Left lung (tissue), 10 donors: ENCODE results near the gene BIRC7. TPM values are rescaled to one million over a fixed set of nuclear protein-coding genes. Genes with fewer than 3 reads are reported as not detected.

Experiments
- ATAC-seq: fragments of 200-7000 bp; cut with Tn5 transposase; one replicate; pipeline ENCODE4 v1.9.1; 2020; ENCODE audit warnings: moderate library complexity
- DNase-seq, 4 donors: peaks; one replicate each; pipeline ENCODE4 v3.0.0-alpha.2; 2013 to 2020
- H3K27ac ChIP-seq, 2 donors: fragments of 200-600 bp; sonication (generic) in 1 of 2; one replicate each; pipeline versions ENCODE4 v1.5.0 to v1.8.0; 2020 to 2021
- H3K27me3 ChIP-seq, 2 donors: fragments of 200-600 bp; sonication (generic) in 1 of 2; one replicate each; pipeline versions ENCODE4 v1.5.0 to v1.8.0; 2020 to 2021
- H3K36me3 ChIP-seq, 2 donors: fragments of 200-600 bp; sonication (generic) in 1 of 2; one replicate each; pipeline versions ENCODE4 v1.5.0 to v1.8.0; 2020 to 2021
- H3K4me1 ChIP-seq, 2 donors: fragments of 200-600 bp; one replicate each; pipeline ENCODE4 v1.8.0; 2021
- H3K4me3 ChIP-seq, 2 donors: fragments of 200-600 bp; sonication (generic) in 1 of 2; one replicate each; pipeline versions ENCODE4 v1.5.0 to v1.8.0; 2020 to 2021; ENCODE audit warnings: mild to moderate bottlenecking in 1 of 2
- H3K9me3 ChIP-seq, 2 donors: fragments of 200-600 bp; sonication (generic) in 1 of 2; one replicate each; pipeline versions ENCODE4 v1.5.0 to v1.8.0; 2020 to 2021
- intact Hi-C, 2 donors: fragments of 100-400 bp; cut with DNase I; formaldehyde crosslinking; loops; one replicate each; pipeline versions ENCODE4 v1.11.2 to v1.14.2; 2022
- polyA plus RNA-seq, 6 donors: library from polyadenylated mRNA; unstranded; fragments of 120-200 nt; gene quantifications; one replicate each; pipeline ENCODE4 v1.2.1, GENCODE V29; 2013; ENCODE audit not compliant: insufficient read length in 6 of 6
- total RNA-seq, 2 donors: library from RNA; stranded (reverse); fragmentation: NEBNext Ultra II Directional; extraction: Animal tissue kit (Norgen Biotek cat#: 25700); gene quantifications; one replicate each; pipeline ENCODE4 v1.2.1, GENCODE V29; 2021
- TF ChIP-seq, protein P1 (sequence below), 2 donors: fragments of 200-600 bp; sonication (generic) in 1 of 2; IDR thresholded peaks; one replicate each; pipeline versions ENCODE4 v1.5.0 to v1.8.0; 2021; ENCODE audit warnings: antibody characterized with exemption in 2 of 2
- donor health status: DM: no; HTN: yes; CAD: no.
- donor health status: DM: no; HTN: no; CAD: no.

The BIRC7 gene
- total and polyA plus RNA-seq, 8 donors, result 0.24 to 0.64 (median 0.42) TPM; not detected in 4

DNA sequence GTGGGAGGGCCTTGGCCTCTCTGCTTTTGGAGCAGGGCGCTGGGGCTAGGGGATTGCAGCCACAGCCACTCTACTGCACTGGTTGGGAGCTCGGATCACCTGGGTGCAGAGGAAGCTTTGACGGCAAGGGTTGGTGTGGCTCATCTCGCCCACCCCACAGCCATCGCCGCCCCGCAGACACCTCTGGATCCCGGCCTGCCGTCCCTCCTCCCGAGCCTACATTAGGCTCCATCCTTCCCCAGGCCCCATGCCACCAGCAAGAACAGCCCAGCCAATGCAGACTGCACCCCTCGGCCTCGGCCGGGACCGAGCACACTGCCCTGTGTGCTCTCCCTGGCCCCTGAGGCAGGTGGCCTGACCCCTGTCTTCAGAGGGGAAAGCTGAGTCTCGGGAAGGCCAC is 24.8 kb downstream of the BIRC7 start:
- Histone ChIP-seq H3K4me1 (no peaks in the 10 kb centered on the region), H3K4me3 (no peak overlapping the region), H3K9me3 (no peaks in the 10 kb centered on the region), H3K36me3 (no peaks in the 10 kb centered on the region), H3K27ac (no peak overlapping the region), H3K27me3 (peaks cover 12 to 94% of the 10 kb centered on the region in 2 donors)
- intact Hi-C loops, result no loop called here
- TF ChIP-seq, protein P1, sequence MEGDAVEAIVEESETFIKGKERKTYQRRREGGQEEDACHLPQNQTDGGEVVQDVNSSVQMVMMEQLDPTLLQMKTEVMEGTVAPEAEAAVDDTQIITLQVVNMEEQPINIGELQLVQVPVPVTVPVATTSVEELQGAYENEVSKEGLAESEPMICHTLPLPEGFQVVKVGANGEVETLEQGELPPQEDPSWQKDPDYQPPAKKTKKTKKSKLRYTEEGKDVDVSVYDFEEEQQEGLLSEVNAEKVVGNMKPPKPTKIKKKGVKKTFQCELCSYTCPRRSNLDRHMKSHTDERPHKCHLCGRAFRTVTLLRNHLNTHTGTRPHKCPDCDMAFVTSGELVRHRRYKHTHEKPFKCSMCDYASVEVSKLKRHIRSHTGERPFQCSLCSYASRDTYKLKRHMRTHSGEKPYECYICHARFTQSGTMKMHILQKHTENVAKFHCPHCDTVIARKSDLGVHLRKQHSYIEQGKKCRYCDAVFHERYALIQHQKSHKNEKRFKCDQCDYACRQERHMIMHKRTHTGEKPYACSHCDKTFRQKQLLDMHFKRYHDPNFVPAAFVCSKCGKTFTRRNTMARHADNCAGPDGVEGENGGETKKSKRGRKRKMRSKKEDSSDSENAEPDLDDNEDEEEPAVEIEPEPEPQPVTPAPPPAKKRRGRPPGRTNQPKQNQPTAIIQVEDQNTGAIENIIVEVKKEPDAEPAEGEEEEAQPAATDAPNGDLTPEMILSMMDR (IDR thresholded peaks at IDR 0.05), result no peak
- no peak for ATAC-seq
- no peak for DNase-seq

GRCh38 chr20:63261060-63261794 is 25.5 kb downstream of the BIRC7 start:
- intact Hi-C loops, result no loop called here
- TF ChIP-seq, protein P1 (IDR thresholded peaks at IDR 0.05), result no peak

DNA sequence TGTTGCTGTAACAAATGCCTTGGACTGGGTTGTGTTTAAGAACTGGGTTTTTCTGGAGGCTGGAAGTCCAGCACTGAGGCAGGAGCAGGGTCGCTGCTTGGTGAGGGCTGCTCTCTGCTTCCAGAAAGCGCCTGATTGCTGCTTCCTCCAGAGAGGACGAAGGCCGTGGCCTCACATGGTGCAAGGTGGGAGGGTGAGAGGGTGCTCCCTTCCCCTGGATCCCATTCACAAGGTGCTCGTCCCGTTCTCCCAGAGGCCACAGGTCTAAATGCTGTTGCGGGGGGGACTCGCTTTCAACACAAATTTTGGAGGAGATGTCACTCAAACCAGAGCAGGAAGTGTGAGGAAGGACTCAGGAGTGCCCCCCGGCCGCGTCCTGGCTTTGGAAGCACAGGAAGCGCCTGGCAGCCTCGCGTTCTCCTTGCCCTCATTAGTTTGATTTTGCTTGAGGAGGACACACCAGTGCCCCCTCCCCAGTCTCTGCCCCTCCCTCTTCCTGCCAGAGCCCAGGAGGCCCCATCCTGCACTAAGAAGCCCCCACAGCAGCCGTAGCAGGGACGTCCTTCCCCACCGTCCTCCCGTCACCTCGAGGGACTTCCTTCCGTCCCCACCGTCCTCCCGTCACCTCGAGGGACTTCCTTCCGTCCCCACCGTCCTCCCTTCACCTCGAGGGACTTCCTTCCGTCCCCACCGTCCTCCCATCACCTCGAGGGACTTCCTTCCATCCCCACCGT is 26.3 kb downstream of the BIRC7 start:
- intact Hi-C loops, result no loop called here
- DNase-seq (no peak), ATAC-seq (no peak)
- Histone ChIP-seq H3K27ac (no peak overlapping the region), H3K4me3 (no peak overlapping the region), H3K27me3 (peaks cover 4 to 92% of the 10 kb centered on the region in 2 donors), H3K9me3 (no peaks in the 10 kb centered on the region), H3K4me1 (no peaks in the 10 kb centered on the region), H3K36me3 (no peaks in the 10 kb centered on the region)
- TF ChIP-seq, protein P1 (IDR thresholded peaks at IDR 0.05), result no peak

More at GRCh38 chr20:63261060-63261794, 25.5 kb downstream of the BIRC7 start:
- ATAC-seq (no peak), DNase-seq (peak in 2 of 4 donors; percentile 72 to 90)
- Histone ChIP-seq H3K27ac (no peak overlapping the region), H3K9me3 (no peaks in the 10 kb centered on the region), H3K27me3 (peaks cover 6 to 94% of the 10 kb centered on the region in 2 donors), H3K36me3 (no peaks in the 10 kb centered on the region), H3K4me3 (no peak overlapping the region), H3K4me1 (no peaks in the 10 kb centered on the region)

GRCh38 chr20:63262836-63263235 is 27.1 kb downstream of the BIRC7 start:
- Histone ChIP-seq H3K4me3 (no peak overlapping the region), H3K36me3 (no peaks in the 10 kb centered on the region), H3K4me1 (no peaks in the 10 kb centered on the region), H3K27ac (no peak overlapping the region), H3K27me3 (peaks cover 4 to 99% of the 10 kb centered on the region in 2 donors), H3K9me3 (no peaks in the 10 kb centered on the region)
- no peak for ATAC-seq
- TF ChIP-seq, protein P1 (IDR thresholded peaks at IDR 0.05), result no peak
- intact Hi-C loops, result no loop called here
- DNase-seq, result no peak

DNA sequence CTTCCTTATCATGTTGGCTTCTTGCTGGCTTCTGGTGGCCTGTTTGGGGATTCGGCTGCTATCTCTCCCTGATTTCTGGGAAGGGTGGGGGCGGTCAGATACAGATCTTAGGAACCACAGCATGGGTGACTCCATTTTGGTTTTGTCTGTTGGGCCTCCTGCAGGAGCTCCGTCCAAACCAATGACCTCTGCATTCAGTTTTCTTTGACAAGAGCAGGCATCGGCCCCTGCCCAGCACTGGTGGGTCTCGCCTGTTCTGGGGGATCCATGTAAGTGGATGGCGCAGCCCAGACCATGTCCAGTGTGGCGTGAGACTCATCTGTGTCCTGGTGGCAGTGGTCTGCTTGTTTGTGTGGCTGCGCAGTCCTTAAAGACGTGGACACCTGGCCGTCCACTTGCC is 28.3 kb downstream of the BIRC7 start:
- TF ChIP-seq, protein P1 (IDR thresholded peaks at IDR 0.05), result no peak
- no peaks in the 10 kb centered on the region for H3K9me3 ChIP-seq
- no peak for ATAC-seq
- intact Hi-C loops, result no loop called here
- H3K4me3 ChIP-seq, result no peak overlapping the region
- H3K27ac ChIP-seq, result no peak overlapping the region
- no peak for DNase-seq
- peaks cover 4 to 99% of the 10 kb centered on the region in 2 donors for H3K27me3 ChIP-seq
- H3K4me1 ChIP-seq, result no peaks in the 10 kb centered on the region
- no peaks in the 10 kb centered on the region for H3K36me3 ChIP-seq
